NCI-H2081 (cell line): Measurements from ENCODE around the gene NDEL1.
"Not testable (repeated sequence)": the region's sequence is repeated elsewhere in the genome, so short reads cannot be mapped to it uniquely, and the experiment has no call there.

Source experiments
- DNase-seq, 2 experiments: peaks; one replicate each; lab custom pipeline; 2025; lab: John Stamatoyannopoulos, UW

The NDEL1 gene, protein sequence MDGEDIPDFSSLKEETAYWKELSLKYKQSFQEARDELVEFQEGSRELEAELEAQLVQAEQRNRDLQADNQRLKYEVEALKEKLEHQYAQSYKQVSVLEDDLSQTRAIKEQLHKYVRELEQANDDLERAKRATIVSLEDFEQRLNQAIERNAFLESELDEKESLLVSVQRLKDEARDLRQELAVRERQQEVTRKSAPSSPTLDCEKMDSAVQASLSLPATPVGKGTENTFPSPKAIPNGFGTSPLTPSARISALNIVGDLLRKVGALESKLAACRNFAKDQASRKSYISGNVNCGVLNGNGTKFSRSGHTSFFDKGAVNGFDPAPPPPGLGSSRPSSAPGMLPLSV

DNA sequence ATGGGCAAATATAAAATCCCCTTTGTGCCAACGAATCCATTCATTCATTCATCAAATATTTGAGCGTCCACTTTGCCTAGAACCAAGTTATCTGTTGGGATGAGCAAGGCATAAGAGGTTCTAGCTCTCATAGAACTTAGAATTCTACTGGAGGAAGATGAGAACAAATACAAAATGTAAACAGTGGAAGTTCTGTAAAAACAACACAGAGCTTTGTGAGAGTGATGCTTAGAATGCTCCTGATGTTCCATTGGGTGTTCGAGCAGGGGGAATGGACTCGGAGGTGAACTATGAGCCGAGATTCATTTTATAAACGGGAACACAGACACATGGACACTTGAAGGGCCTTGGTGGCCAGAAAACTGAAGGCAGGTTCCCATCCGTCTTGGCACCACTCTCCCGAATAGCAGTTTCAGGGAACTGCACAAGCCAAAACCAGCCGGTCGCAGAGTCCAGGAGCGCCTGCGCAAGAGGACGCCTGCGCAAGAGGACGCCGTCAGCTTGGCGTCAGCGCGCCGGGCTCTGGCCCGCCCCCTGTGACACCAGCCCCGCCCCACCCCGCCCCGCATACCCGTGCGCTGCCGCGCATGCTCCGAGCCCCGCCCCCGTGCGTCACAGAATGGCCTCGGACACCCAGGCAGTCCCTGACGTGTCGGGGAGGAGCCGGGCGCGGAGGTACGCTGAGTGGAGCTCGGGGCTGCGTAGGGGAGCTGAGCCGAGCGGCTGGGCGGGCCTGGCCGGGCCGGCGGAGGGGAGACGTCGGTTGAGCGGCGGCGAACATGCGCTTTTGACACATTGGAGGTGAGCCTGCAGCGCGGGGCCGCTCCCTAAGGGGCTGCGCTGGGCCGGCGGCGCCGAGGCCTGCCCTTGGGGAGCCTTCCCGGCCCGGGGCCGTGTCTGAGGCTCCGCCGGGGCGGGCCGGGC lies at the start of gene NDEL1:
Gene NDEL1, plus strand, starts transcription at position 640 of the 924 bp plus-strand sequence. CDS start 8,388 bp downstream, outside the sequence.
- peak; percentile 93 to 94 for DNase-seq

DNA sequence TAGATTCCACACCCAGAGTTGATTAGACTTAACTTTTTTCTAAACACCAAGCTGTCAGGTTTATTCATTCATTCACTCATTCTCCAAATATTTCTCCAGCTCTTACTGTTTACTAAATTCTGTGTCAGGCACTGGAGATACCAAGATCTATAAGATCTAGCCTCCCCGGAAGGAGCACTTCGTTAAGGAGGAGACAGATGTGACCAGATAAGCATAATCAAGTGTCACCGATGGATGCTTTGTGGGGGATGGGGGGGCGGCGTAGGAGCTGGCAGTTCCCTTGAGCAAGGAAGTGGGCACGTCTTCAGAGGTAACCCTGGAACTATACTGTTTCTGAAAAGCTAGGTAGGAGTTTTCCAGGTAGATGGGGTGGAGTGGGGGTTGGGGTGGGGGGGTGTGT lies 48.8 kb upstream of the NDEL1 start:
- no peak for DNase-seq

DNA sequence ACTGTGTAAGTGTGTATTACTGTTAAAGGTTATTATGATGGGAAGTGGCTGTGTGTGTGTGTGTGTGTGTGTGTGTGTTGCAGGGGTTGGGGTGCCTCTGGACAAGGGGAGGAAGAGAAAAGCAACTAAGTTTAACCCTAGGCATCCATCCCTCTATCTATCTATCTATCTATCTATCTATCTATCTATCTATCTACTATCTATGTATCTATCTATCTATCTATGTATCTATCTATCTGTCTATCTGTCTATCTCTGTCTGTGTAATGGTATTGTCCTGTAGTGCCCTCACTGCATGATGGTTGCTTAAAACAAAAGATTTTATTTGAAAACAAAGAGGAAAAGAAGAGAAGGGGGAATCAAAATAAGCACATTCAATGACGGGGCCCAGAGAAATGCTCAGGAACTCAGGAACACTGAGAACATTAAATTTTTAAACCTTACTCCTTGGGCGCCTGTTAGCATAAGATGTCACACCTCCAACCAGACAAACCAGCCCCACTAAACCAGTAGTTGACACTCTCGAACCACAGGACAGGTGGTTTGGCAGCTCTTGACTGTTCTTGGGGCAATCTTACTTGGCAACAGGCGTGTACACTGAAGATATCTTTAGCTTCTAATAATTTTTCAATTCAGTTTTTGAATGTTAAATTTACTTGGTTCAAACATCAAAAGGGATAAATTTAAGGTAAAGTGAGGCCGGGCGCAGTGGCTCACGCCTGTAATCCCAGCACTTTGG lies 47.6 kb upstream of the NDEL1 start:
- DNase-seq, result no peak

GRCh38 chr17:8391711-8392110 lies 44.0 kb upstream of the NDEL1 start:
- no peak for DNase-seq

GRCh38 chr17:8392274-8392673 lies 43.4 kb upstream of the NDEL1 start:
- DNase-seq, result no peak

DNA sequence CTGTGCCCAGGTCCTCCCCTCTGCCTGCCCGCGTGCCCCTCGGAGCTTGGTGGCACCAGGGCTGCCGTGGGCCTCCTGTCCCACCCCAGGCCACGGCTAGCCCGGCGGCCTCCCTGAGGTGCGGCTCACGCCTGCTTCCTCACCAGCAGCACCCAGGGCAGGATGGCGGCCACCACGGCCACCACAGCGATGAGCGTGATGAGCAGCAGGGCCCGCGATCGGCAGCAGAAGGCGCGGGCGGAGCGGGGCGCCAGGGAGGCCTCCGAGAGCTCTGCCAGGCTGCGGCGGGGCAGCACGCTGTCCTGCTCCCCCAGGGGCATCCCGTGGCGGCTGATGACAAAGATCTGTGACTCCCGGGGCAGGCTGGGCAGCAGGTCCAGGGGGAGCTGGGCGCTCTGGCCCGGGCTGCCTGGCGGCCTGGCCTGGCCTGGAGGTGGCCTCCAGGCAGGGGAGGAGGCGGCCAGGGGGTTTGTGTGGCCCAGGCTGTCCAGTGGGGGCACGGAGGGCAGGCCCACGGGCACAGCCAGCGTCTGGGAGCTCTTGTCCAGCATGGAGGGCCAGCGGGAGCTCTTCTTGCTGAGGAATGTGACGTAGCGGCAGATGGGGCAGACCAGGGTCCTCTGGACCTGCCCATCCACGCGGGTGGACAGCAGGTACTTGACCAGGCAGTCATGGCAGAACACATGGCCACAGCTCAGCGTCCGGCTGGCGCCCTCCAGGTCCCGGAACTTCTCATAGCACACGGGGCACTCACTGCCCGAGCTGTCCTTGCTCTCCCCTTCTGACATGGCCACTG lies 42.8 kb upstream of the NDEL1 start:
- no peak for DNase-seq

DNA sequence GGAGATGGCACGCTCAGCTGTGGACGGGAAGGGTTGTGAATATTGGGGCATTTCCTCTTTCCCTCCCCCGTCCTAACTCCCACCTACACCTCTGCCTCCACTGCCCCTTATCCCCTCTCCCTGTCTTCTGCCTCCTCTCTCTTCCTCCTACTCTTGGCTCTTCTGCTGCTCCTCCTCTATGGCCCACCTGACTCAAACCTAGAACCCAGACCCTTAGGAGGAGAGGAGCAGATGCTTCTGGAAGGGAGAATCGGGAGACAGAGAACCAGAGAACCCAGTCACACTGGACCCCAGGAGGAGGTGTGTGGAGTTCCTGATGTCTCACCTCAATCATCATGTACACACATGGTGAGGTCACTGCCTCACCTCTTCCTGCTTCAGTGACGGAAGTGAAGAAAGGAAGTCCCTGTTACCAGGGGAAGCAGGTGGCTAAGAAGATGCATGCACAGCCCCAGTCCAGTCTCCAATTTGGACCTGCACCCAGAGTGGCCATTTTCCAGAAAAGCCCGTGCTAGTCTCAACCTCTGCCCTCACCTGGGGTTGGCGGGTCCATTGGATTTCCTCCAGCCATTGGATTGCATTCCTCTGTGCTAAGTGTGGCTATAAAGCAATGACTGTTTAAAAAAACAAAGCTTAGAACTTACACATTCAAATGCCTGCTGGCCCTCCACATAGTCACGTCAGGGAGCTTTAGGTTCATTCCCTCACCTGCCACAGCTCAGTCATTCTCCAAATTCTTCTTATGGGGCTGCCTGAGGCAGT lies 42.0 kb upstream of the NDEL1 start:
- DNase-seq, result no peak

DNA sequence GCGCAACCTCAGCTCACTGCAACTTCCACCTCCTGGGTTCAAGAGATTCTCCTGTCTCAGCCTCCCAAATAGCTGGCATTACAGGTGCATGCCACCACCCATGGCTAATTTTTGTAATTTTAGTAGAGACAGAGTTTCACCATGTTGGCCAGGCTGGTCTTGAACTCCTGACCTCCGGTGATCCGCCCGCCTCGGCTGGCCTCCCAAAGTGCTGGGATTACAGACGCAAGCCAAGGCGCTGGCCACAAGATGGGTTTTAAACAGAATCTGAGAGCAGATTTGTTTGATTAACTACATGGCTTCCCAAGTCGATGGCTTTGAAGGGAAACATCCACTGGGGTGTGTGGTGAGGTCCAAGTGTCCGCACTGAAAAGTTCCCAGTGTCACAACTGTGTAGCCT lies 41.2 kb upstream of the NDEL1 start:
- DNase-seq, result not testable (repeated sequence)

- no peak for DNase-seq
Measured at GRCh38 chr17:8397636-8398035, 38.0 kb upstream of the NDEL1 start, which contains the start of gene RNF222. TSS of gene RNF222 (minus strand) at chr17:8397827. CDS start at chr17:8393461, 4,366 bp downstream.

DNA sequence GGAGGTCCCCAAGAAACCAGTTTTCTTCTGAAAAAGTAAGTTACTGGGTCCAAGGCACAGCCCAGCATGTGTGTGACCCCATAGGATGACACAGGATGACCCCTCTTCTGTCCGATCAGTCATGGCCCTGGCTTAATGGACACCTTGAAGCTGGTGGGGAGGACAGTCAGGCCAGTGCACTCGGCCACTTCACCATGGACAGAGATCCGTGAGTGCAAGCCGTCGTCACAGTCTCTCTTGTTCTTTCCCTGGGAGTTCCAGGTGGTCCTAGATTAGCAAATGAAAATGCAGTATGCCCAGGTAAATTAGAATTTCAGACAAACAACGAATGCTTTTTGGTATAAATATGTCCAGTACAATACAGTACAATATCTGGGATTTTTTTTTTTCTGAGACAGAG lies 36.7 kb upstream of the NDEL1 start:
- no peak for DNase-seq

- no peak for DNase-seq
Measured at GRCh38 chr17:8401107-8401506, 34.6 kb upstream of the NDEL1 start.

DNA sequence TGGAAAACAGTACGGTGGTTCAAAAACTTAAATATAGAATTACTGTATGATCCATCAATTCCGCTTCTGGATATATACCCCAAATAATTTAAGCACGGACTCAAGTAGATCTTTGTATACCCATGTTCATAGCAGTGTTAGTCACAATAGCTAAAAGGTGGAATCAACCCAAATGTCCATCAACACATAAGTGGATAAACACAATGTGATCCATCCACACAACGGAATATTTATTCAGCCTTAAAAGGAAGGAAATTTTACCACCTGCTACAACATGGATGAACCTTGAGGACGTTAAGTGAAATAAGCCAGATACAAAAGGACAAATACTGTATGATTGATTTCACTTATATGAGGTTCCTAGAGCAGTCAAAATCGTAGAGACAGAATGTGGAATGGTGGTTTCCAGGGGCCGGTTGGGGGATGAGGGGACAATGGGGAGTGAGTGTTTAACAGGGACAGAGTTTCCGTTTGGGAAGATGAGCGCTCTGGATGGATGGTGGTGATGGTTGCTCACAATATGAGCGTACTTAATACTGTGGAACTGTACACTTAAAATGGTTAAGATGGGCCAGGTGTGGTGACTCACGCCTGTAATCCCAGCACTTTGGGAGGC lies 32.7 kb upstream of the NDEL1 start:
- no peak for DNase-seq

- no peak for DNase-seq
Measured at GRCh38 chr17:8405499-8406016, 30.1 kb upstream of the NDEL1 start.

GRCh38 chr17:8406174-8406573 lies 29.5 kb upstream of the NDEL1 start:
- DNase-seq, result no peak

GRCh38 chr17:8408371-8408770 lies 27.3 kb upstream of the NDEL1 start:
- no peak for DNase-seq

- DNase-seq, result peak; percentile 73 to 76
Measured at GRCh38 chr17:8409966-8410882, 25.5 kb upstream of the NDEL1 start.

DNA sequence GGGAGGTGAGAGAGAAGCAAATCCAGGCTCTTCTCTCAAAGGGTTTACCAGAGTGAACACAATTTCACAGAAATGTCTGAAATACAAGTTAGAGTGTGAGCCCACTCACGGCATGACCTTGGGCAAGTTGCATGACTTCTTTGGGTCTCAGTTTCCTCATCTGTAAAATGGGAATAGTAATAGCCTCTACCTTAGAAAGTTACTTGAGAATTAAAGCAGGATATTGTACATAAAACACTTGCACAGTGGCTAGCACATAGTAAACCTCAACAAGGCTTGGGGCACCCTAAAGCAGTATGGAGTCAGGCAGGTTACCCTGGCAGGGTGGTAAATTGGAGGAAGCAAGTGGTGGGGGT lies 24.8 kb upstream of the NDEL1 start:
- no peak for DNase-seq

DNA sequence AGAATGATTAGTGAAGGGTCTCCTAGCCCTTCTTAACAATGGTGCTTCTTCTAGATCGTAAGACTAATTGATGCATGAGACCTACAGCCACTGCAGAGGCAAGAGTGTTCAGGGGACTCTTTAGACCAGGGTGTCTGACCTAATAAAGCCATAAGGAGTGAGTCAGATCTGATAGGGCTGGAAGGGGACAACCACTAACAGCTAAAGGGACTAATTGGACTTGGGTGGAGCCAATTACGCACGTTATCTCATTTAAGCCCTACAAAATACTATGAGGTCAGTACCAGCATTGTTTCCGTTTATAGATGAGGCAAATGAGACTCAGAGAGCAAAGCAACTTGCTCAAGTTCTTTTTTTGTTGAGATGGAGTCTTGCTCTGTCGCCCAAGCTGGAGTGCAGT lies 23.6 kb upstream of the NDEL1 start:
- DNase-seq, result no peak

- no peak for DNase-seq
Measured at GRCh38 chr17:8413328-8413727, 22.4 kb upstream of the NDEL1 start.
